Inflammatory macrophage treated with lipopolysaccharide for 1 hour (primary cell): ENCODE data around the gene TMEM72.

Experiments used
- DNase-seq, 2 donors: peaks; one replicate each; pipeline ENCODE4 v3.0.0-alpha.2; 2020 to 2022

The TMEM72 gene

DNA sequence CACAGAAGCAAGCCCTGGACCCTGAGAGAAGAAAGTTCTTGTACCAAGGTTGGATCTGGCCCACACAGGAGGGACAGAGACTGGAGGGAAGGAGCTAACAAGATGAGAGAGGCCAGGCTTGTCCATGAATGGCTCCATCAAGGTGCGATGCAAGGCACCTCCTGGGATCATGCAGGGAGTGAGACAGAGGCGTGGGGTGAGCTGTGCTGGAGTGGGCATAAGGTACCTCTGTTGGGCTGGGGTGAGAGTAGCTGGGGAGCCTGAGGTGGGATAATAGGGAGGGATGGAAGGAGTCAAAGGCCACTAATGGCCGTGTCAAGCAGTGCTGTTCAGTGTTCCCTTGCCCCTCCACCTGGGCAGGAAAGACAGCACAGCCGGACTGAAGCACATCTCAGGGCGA lies 9.9 kb downstream of the TMEM72 start:
- DNase-seq = no peak

DNA sequence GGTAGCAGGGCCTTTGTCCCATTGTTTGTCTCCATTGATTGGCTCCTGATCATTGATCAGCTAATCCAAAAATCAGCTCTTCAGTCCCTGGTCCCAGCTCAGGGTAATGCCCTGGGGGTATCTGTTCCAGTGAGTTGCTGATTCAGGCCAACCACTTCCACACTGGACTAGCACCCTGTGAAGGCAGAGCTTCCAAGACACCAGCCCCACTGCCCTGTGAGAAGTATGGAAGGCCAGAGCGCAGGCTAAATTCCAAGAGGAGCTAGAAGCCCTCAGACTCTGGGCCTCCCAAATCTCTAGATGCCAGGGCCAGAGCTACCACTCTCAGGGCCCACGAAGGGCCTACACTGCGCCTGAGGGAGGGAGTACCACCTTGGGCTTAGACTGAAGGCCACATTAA lies 10.4 kb downstream of the TMEM72 start:
- DNase-seq = no peak

DNA sequence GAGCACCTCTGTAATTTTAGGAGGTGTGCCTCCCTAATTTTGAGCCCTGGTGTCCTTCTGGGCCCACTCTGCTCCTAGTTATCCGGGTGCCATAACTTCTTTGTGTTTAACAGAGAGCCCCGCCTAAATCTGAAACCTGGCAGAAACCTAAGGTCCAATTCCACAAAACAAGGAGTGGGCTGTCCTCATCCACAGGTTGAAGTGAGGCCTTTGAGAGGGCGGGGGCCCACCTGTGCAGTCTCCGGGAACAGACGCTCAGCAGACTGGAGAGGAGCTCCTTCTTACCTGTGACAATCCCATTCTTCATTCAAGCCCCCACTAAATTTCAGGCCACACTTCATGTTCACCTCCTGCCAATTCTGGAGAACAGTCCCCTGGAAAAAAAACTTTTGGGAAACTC lies 10.9 kb downstream of the TMEM72 start:
- DNase-seq = no peak

DNA sequence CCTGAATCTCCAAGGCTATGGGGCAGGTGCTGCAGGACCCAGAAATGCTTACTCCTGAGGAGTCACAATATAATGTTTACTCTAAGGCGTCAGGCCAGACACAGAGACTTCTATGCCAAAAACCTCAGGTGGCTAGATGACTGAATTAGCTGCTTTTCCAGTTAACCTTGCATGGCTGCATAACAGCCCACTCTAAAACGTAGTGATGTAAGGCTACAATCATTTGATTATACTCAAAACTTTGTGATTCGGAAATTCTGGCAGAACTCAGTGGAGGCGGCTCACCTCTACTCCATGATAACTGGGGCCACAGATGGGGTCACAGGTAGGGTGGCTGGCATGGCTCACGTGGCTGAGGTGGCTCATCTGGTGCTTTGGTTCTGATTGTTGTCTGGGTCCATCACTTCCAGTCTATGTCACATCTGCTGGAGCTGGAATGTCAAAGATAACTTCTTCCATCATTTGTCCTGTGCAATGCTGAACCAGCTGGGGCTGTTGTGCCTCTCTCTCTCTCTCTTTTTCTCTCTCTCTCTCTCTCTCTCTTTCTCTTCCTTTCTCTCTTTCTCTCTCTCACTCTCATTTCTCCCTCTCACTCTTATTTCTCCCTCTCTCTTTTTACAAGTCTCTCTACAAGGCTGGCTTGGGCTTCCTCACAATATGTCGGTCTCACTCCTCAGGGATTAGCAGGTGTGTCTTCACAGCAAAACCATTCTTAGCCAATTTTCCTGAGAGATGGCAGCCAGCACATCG lies 11.8 kb downstream of the TMEM72 start:
- DNase-seq = no peak

DNA sequence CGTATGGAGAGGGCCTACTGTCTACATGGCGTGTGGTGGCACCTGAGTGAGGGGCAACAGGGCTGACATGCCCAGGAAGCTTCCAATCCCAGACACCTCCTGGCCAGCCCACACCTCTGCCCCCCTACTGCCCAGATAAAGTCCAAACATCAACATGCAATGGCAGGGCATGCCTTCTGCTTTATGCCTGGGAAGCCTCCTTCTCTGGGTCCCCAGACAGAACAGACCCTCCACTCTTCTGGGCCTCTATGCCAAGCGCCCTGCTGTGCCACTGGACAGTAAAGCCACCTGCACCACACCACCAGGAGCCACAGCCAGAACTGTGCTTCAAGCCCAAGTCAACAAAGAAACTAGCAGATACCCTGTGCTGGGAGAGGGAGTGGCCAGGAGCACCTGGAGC lies 12.5 kb downstream of the TMEM72 start:
- no peak for DNase-seq

DNA sequence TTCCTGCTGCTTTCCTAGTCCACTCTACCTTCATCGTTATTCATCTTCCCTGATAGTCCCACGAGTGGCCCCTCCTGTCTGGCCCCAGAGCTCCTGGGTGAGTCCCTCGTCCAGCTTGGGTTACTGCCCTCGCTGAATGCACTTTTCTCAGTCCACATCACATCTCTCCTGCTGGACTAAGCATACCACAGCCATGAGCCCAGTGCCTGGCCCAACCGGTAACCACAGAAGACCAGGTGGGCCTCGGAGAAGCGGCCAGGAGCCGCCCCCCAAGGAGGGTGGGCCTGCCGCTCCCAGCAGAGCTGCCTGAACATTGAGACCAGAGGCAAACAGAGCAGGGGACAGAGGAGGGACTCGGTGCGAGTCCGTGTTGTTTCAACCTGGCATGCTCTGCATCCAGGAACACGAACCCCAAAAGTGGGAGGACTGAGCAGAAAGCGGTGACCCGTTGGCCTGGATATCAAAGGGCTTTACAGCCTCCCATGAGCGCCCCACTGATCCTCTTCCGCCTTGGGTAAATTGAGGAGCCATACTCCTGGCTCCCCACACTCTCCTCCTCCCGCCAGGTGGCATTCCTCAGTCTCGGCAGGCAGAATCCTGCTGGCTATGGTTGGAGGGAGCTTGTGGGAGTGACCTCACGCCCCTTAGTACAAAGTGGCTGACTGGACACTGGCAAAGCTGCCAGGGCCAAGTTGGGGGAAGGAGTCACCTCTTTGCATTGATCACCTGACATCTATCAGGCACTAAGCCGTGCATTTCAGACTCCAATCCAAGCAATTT lies 13.3 kb downstream of the TMEM72 start:
- no peak for DNase-seq

DNA sequence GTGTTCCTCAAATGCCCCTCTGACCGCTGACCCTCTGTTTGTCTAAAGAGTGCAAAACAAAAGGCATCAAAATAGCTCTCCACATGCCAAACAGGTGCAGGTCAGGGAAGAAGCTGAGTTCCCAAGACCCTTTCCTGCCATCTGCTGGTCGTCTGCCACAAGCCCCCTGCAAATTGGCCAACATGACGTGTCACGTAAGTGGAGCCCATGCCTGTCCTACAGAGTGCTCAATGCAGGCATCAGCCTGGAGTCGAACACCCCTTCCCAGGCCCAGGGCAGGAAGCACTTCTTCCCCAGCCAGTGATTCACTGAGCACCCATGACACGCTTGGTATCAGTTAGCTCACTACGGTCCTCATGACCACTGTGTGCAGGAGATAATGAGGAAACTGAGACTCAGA lies 14.1 kb downstream of the TMEM72 start:
- peak in 1 of 2 donors; percentile 71 for DNase-seq

DNA sequence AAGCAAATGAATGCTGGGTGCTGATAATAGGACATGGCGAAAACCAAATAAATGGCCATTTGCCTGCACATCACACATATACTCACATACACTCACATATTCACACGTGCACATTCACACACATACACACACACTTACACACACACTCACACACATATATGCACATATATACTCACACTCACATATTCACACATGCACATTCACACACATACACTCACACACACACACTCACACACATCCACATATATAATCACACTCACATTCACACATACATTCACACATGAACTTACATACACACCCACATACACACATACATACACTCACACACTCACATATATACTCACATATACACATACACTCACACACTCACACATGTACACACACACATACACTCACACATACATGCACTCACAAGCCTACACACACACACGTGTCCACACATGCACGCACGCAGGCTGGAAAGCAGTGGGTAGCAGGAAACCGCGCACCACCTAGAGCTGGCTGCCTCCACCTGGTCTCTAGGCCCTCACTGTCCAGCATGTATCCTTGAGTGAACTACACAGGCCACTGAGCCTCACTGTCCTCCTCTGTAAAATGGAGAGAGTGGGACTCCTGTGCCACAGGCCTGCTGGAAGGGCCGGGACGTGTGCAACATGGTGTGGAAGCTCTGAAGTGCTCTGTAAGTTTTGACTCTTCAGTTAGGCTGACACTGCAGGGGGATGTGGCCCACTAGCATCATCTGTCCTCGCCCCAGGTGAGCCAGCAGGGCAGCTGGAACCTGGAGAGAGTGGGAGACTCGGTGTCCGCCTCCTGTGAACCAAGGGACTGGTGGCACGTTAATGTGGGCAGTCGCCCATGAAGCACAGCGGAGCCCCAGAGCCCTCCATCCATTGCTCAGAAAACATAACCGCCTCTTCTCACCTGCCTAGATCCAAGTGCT lies 14.9 kb downstream of the TMEM72 start:
- no peak for DNase-seq

DNA sequence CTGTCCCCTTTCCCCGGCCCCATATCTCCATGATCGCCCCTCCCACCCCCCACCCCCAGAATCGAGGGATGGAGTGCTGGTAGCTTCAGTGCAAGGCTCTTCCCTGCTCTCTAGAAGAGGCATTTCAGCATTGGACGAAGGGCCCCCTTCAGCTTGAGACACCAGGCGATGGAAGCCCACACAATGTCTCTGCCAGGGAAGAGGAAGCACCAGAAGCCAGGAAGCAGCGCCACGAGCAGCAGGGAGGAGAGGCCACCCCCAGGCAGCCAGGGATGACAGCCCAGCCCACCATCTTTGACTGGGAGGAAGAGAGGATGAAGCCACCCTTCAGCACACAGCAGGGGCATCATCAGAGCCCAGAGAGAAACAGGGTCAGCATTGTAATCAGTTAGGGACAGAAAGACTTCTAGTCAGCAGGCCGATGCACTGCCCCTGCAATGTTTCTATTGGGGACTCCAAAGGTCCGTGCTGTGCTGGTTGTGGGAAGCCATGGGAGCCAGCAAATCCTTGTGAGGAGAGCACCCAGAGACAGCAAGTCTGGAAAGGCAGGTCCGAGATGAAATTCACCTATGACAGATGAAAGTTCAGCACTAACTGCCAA lies 15.7 kb downstream of the TMEM72 start:
- peak in 1 of 2 donors; percentile 61 for DNase-seq

DNA sequence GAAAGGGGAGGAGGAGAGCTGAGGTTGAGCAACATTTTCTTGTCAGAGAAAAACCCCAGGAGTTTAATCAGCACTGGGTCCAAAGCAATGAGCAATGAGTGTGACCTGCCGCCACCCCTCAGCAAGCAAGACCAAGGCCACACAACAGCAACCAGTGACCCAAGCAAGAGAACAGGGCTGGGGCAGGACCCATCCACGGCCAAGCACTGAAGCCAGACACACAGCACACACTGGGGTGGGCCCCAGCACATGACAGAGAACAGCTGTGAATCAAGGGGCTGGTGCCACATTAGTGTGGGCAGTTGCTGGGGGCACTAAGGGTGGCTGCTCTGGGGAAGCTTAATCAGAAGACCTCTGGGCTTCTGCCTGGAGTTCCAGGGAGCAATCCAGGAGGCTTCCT lies 16.2 kb downstream of the TMEM72 start:
- peak; percentile 41 to 75 for DNase-seq

DNA sequence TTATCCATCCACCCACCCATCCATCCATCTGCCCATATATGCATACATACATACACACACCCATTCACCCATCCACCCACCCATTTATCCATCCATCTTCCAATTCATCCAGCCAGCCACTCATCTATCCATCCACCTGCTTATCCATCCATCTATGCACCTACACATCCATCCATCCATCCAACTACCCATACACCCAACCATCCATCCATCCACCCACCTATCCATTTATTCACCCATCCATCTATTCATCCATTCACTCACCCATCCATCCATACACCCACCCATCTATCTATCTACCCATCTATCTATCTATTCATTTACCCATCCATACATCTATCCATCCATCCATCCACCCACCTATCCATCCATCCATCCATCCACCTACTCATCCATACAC lies 17.3 kb downstream of the TMEM72 start:
- no peak for DNase-seq

DNA sequence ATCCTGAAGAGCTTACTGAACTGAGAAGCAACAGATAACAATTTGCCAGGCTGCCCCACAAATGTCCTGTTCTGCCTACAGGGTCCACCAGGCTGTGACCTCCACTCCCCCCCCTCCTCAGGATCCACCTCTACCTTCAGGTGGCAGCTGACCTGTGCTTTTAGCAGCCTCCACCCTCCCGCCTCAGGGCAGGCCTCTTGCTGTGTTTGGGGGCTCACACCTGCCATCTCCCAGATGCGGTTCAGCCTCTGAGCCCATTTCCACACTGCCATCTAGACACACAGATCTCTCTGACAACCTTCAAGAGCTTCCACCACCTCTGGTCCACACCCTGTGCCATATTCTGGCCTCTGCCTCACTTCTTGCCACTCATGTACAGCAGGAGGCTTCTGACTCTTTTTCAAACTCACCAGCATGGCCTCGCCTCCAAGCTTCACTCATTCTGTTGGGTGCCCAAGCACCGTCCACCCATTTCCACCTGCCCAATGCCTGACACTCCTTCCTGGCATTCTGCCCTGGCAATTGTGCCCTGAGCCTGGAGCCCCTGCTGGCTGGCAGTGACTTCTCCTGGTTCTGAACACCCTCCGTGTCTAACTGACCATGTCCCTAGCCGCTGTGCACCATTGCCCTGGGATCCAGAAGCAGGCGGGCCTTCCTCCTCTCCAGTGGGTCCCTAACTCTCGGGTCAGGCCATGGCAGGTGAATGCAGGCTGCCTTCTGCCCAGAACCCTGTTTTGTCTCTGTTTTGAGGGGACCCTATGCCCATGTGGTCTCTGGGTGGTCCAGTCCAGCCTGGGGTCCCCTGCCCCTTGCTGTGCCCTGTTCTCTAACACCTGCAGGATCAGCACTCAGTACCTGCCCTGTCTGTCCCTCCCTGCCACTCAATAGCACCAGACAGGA lies 18.5 kb downstream of the TMEM72 start:
- no peak for DNase-seq

DNA sequence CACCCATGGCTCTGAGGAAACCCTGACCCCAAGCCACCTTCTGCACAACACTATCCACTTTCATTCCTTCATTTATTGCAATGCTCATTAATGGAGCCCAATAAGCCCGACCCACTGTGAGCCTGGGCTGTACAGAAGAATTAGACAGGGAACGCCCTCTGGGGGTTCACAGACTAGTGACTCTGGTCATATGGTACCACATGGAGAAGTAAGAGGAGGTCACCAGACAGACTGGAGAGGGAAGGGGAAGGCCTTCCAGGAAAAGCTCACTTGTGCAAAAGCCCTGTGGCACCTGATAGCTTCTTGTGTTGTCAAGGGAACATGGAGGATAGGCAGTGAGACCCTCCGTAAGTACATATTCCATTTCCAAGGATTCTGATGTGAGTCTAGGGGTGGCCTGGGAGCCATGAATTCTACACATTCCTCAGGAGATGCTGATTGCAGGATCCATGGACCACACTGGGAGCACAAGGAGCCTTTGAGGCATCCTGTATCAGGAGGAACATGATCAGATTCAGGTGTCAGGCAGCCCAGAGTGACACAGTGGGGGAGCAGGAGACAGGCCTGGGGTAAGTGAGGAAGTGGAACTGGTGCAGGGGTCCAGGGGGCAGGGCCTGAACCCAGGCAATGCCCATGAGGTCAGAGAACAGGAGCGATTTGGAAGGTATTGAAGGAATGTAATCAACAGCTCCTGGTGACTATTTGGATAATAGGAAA lies 19.9 kb downstream of the TMEM72 start:
- DNase-seq = peak; percentile 61 to 81

DNA sequence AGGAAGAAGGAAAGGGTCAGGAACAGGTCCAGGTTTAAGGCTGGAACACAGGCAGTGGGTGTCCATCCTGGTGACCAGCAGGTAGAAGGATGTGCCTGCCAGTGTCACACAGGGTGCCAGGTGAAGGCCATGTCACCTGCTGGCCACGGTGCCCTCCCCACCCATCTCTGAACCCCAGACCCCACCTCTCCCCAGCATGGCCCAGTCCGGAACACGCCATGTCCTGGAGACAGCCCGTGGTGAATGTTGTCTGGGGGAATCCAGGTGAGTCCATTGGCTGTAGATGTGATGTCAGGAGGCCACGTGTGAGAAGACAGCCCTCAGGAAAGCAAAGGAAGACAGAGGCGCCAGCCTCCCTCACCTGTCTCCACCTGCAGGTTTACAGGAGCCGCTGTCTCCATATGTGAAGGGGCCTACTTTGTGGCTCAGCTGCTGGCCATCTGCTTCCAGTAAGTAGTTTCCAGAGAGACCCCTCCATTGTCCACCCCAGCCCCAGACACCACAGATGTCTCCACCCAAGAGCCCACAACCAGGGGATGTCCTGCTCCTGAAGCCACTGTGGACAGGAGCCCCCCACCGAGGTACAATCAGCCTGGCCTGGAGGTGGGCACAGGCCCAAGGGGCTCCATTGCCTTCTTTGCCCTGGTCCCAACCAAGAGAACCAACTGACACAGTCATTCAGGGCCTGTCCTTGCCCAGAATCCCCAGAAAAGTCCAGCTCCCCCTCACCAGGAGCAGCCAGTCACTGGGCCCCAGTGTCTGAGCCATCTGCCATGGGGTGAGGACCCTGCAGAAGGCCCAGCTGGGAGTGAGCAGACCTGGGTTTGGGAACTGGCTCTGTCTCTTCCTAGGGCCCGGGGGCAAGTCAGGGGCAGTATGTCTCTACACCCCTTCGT lies 20.7 kb downstream of the TMEM72 start:
- no peak for DNase-seq

DNA sequence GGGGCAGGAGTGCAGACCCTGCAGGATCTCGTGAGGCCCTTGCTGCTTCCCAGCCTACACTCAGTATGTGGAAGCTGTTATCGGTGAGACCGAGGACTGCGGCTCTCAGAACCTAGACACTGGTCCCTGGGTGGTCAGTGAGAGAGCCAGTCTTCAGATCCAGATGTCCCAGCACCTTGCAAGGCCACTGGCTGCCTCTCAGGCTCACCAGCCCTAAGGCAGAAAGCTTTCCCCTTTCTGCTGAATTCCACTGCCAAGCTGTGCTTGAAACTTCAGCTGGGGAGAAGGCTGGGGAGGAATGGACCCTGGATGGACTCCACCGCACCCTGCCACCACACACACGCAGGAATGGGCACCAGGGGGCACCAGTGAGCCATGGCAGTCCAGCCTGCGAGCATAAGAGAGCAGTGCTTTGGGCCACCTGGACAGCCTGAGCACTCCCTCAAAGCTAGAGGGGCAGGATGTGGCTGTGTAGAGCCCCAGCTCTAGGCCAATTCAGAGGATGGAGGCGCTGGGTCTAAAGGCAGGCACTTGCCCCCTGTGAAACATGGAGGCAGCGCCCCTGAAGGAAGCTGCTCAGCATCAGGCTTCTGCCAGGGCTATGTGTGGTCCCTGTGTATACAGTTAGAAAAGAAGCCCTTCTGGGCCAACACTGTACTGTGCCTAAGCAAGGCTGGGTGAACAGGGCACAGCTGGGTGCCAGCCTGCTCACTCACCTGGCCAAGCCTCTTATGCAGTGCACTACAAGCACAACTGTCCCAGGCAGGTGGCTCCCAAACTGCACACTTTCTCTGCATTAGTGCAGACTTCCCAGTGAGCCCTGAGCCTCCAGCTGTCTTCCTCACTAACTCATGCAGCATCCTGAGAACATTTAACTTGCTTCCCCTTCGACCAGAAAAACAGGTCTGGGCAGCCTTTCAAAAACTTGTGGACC lies 21.6 kb downstream of the TMEM72 start:
- DNase-seq = peak; percentile 68 to 94

DNA sequence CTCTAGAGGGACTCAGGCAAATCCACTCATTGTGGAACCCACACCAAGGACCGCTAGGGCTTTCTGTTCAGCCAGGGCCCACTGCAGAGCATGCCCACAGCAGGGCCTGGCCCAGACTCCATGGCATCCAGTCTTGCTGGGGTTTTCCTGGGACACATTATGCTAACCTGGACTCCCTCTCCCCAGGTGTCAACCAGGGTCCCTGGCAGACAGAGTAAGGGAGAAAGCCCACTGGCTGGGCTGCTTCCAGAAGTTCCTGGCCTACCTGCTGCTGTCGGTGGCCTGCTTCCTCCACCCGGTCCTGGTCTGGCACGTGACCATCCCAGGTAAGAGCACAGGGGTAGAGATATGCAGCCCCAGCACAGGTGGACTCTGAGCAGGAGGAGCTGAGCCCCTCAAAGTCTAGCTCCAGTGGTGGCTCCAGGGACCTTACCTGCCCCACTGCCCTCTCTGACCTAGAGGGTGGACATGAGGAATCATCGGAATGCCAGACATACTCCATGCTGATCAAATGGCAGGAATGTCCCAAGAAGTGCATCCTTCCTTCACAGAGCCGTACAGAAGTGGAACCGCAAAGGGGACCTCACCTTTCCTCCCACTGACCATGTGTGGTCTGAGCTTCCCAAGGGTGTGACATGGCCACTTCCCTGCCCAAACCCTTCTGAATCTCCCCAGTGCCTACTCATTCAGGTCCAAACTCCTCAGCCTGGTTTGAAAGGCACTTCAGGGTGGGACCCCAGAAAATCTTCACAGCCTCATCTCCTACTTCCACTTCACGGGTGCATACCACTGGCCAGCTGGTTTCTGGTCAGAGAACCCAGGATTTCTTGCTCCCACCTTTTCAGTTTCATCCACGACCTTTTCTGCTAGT lies 22.5 kb downstream of the TMEM72 start:
- no peak for DNase-seq

DNA sequence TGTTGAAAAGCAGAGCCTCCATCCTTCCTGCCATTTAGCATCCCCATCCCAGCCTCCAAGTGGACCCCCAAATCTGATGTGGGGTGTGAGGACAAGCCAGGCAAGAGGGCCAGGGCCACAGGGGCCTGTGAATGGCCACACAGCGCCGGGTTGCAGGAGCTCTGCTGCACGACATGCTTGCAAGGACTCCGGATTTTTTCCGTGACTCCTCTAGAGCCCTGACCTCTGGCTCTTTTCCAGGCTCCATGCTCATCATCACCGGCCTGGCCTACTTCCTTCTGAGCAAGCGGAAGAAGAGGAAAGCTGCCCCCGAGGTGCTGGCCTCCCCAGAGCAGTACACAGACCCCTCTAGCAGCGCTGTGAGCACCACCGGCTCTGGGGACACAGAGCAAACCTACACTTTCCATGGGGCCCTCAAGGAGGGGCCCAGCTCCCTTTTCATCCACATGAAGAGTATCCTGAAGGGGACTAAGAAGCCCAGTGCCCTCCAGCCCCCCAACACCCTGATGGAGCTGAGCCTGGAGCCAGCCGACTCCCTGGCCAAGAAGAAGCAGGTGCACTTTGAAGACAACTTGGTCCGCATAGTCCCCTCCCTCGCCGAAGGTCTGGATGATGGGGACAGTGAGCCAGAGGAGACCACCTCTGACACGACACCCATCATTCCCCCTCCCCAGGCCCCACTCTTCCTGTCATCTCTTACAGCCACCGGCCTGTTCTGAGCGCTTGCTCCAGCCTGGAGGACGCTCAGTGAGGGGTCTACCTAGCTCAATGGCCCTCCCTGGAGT lies 23.5 kb downstream of the TMEM72 start:
- DNase-seq = no peak
